Measurements from ENCODE around the gene TCAF1. TPM values are rescaled to one million over a fixed set of nuclear protein-coding genes. Genes with fewer than 3 reads are reported as not detected.

Gene TCAF1
- polyA plus RNA-seq, 1 donor from 2014 or later = 172 TPM

DNA sequence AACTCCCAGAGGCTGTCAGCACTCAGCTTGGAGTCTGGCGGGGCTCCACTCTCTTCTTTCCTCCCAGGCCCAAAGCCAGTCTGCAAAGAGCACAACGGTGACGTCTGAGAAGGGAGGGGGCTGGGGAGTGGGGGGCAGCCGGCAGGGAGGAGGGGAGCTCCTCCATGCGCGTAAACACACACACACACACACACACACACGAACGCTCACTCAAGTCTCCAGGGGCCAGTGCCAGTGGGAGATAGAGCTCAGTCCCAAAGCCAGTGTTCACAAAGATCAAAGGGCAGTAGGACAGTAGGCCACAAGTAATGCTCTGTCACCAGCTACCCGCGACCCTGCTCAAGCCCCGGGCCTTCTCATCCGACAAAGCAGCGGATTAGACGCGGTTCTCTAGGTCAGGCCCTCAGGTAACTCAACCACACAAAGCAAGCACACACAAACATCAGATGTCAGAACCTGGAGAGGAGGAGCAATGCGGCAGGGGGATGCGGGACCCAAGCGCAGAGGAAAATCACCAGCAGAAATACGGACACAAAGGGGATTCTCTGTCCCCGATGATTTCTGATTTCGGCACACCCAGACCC is 19.9 kb downstream of the TCAF1 start:
- peaks cover 73% of the 10 kb centered on the region for H3K79me2 ChIP-seq (replicated peaks; ENCODE audit: insufficient read depth, low read length)

DNA sequence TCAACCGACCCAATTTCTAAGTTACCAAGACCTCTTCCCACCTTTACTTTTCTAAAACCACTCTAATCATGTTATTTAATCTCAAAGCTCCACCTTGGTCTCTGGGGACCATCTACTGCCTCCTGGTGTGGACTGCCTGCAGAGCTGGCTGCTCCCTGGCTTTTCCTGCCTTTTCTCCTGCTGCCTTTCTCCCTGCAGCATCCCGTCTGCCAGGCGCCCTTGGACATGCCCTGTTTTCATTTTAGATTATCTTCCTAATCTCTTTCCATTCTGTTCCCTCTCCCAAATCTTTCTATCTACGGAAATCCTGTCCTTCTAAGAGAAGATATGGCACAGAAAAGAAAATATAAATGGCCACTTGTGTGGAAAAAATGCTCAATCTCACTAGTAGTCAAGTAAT is 23.1 kb downstream of the TCAF1 start:
- peak overlapping the region; percentile 88 for H3K4me3 ChIP-seq (ENCODE audit: low read length)
- H3K27ac ChIP-seq (ENCODE audit: low read length) = no peak overlapping the region
- peaks cover 77% of the 10 kb centered on the region for H3K79me2 ChIP-seq (replicated peaks; ENCODE audit: insufficient read depth, low read length)
- peaks cover 20% of the 10 kb centered on the region for H3K36me3 ChIP-seq (ENCODE audit: insufficient read depth, low read length)
- TF ChIP-seq SMC3 (conservative IDR thresholded peaks at IDR 0.05; ENCODE audit: poor library complexity) (no peak), POLR2AphosphoS5 (IDR thresholded peaks at IDR 0.05) (no peak), EP300 (conservative IDR thresholded peaks at IDR 0.05; ENCODE audit: poor library complexity, severe bottlenecking) (no peak), MXI1 (conservative IDR thresholded peaks at IDR 0.05; ENCODE audit: poor library complexity, severe bottlenecking) (no peak), EZH2 (IDR thresholded peaks at IDR 0.05; ENCODE audit: borderline replicate concordance, insufficient read depth, low read length, poor library complexity, severe bottlenecking) (no peak), TAF1 (IDR thresholded peaks at IDR 0.05; ENCODE audit: low read depth) (no peak), RAD21 (conservative IDR thresholded peaks at IDR 0.05) (no peak)
- TF ChIP-seq, protein P1, sequence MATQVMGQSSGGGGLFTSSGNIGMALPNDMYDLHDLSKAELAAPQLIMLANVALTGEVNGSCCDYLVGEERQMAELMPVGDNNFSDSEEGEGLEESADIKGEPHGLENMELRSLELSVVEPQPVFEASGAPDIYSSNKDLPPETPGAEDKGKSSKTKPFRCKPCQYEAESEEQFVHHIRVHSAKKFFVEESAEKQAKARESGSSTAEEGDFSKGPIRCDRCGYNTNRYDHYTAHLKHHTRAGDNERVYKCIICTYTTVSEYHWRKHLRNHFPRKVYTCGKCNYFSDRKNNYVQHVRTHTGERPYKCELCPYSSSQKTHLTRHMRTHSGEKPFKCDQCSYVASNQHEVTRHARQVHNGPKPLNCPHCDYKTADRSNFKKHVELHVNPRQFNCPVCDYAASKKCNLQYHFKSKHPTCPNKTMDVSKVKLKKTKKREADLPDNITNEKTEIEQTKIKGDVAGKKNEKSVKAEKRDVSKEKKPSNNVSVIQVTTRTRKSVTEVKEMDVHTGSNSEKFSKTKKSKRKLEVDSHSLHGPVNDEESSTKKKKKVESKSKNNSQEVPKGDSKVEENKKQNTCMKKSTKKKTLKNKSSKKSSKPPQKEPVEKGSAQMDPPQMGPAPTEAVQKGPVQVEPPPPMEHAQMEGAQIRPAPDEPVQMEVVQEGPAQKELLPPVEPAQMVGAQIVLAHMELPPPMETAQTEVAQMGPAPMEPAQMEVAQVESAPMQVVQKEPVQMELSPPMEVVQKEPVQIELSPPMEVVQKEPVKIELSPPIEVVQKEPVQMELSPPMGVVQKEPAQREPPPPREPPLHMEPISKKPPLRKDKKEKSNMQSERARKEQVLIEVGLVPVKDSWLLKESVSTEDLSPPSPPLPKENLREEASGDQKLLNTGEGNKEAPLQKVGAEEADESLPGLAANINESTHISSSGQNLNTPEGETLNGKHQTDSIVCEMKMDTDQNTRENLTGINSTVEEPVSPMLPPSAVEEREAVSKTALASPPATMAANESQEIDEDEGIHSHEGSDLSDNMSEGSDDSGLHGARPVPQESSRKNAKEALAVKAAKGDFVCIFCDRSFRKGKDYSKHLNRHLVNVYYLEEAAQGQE (IDR thresholded peaks at IDR 0.05; ENCODE audit: borderline replicate concordance) = no peak
- TF ChIP-seq, protein P2, sequence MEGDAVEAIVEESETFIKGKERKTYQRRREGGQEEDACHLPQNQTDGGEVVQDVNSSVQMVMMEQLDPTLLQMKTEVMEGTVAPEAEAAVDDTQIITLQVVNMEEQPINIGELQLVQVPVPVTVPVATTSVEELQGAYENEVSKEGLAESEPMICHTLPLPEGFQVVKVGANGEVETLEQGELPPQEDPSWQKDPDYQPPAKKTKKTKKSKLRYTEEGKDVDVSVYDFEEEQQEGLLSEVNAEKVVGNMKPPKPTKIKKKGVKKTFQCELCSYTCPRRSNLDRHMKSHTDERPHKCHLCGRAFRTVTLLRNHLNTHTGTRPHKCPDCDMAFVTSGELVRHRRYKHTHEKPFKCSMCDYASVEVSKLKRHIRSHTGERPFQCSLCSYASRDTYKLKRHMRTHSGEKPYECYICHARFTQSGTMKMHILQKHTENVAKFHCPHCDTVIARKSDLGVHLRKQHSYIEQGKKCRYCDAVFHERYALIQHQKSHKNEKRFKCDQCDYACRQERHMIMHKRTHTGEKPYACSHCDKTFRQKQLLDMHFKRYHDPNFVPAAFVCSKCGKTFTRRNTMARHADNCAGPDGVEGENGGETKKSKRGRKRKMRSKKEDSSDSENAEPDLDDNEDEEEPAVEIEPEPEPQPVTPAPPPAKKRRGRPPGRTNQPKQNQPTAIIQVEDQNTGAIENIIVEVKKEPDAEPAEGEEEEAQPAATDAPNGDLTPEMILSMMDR (IDR thresholded peaks at IDR 0.05; ENCODE audit: poor library complexity, severe bottlenecking) = no peak
- no peaks in the 10 kb centered on the region for H3K9me3 ChIP-seq (ENCODE audit: low read length)
- H4K20me1 ChIP-seq (ENCODE audit: insufficient read depth) = peaks cover 8% of the 10 kb centered on the region
- H3K9me2 ChIP-seq (ENCODE audit: insufficient read depth, low read length) = no peaks in the 10 kb centered on the region
- no peak overlapping the region for H3K4me2 ChIP-seq (ENCODE audit: low read length)
- H3F3A ChIP-seq (ENCODE audit: insufficient read depth, low read length, poor library complexity, severe bottlenecking) = peaks cover 4% of the 10 kb centered on the region
- no peak overlapping the region for H3K9ac ChIP-seq (ENCODE audit: low read length)
- H2AFZ ChIP-seq (ENCODE audit: low read depth, low read length) = no peak overlapping the region
- no peaks in the 10 kb centered on the region for H3K27me3 ChIP-seq (ENCODE audit: insufficient read depth, low read depth, low read length)

More for the DNA sequence above, 19.9 kb downstream of the TCAF1 start:
- Histone ChIP-seq H3K36me3 (ENCODE audit: insufficient read depth, low read length) (peaks cover 6% of the 10 kb centered on the region), H2AFZ (ENCODE audit: low read depth, low read length) (peak overlapping the region; percentile 74), H3K9ac (ENCODE audit: low read length) (peak overlapping the region; percentile 96), H4K20me1 (ENCODE audit: insufficient read depth) (no peaks in the 10 kb centered on the region), H3F3A (ENCODE audit: insufficient read depth, low read length, poor library complexity, severe bottlenecking) (peaks cover 8% of the 10 kb centered on the region), H3K4me2 (ENCODE audit: low read length) (peak overlapping the region; percentile 95), H3K27ac (ENCODE audit: low read length) (peak overlapping the region; percentile 98), H3K9me3 (ENCODE audit: low read length) (no peaks in the 10 kb centered on the region), H3K27me3 (ENCODE audit: insufficient read depth, low read depth, low read length) (no peaks in the 10 kb centered on the region), H3K9me2 (ENCODE audit: insufficient read depth, low read length) (no peaks in the 10 kb centered on the region), H3K4me3 (ENCODE audit: low read length) (peak overlapping the region; percentile 88)
- TF ChIP-seq TAF1 (IDR thresholded peaks at IDR 0.05; ENCODE audit: low read depth) (peak; percentile 62), SMC3 (conservative IDR thresholded peaks at IDR 0.05; ENCODE audit: poor library complexity) (no peak), MXI1 (conservative IDR thresholded peaks at IDR 0.05; ENCODE audit: poor library complexity, severe bottlenecking) (peak; percentile 22), EZH2 (IDR thresholded peaks at IDR 0.05; ENCODE audit: borderline replicate concordance, insufficient read depth, low read length, poor library complexity, severe bottlenecking) (no peak), EP300 (conservative IDR thresholded peaks at IDR 0.05; ENCODE audit: poor library complexity, severe bottlenecking) (peak; percentile 70), RAD21 (conservative IDR thresholded peaks at IDR 0.05) (no peak), POLR2AphosphoS5 (IDR thresholded peaks at IDR 0.05) (peak; percentile 97)
- TF ChIP-seq, protein P1 (IDR thresholded peaks at IDR 0.05; ENCODE audit: borderline replicate concordance) = peak; percentile 90
- TF ChIP-seq, protein P2 (IDR thresholded peaks at IDR 0.05; ENCODE audit: poor library complexity, severe bottlenecking) = no peak

Measured in neural cell (in vitro differentiated cells).